HG02870 (cell line): ENCODE results near the gene FGFR4.

Experiments
- ATAC-seq: cut with Tn5 transposase; IDR thresholded peaks from one replicate; pipeline ENCODE4 v1.9.1; 2021; ENCODE audit warnings: mild to moderate bottlenecking, moderate library complexity; ENCODE audit not compliant: unreplicated experiment

FGFR4 gene

GRCh38 chr5:177099422-177100093, 12.8 kb downstream of the FGFR4 start:
- no peak for ATAC-seq

DNA sequence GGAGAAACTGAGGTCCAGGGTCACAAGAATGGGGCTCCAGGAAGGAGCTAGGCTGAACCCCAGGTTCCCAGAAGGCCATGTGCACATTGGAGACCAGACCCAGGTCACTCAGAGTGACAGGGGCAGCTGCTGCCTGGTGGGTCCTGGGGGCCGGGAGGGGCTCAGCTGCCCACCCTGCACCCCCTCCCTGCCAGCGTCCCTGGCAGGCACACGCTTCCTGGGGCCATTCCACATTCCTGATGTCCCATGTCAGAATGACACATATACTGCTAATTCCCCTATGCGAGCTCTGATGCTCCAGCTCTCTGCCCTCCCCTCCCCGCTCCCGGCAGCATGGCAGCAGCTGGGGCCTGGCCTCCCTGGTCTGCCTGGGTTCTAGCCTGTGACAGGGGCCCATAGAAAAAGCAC, 14.0 kb downstream of the FGFR4 start:
- ATAC-seq: no peak

DNA sequence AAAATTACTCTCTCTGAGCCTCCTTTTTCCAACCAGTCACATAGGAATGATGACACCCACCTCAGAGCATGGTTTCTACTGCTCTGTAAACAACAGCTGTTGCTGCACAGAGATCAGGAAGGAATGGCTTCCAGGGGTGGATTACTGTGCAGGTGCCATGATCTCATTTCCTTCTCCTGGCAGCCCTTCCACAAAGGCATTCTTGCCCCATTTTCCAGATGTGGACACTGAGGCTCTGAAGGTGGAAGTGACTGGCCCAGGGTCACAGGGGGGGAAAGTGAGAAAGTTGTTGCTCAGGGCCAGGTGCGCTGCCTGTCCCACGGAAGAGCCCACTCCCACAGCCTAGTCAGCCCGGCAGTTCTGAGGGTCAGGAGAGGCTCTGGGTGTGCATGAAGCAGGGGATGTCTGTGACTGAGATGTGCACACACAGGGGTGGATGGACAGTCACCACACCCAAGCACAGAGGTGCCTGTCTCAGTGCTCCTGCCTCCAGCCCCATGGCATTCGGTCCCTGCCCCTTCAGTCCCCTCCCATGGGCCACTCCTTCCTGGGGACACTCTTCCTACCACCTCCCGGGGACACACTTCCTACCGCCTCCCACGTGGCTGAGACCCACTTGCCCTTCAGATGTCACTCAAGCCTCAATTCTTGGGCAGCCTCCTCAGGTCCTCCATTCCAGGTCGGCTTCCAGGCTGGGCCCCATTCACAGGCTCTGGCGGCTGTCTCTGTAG, 17.0 kb downstream of the FGFR4 start:
- no peak for ATAC-seq

GRCh38 chr5:177105691-177106476, 19.2 kb downstream of the FGFR4 start:
- no peak for ATAC-seq

DNA sequence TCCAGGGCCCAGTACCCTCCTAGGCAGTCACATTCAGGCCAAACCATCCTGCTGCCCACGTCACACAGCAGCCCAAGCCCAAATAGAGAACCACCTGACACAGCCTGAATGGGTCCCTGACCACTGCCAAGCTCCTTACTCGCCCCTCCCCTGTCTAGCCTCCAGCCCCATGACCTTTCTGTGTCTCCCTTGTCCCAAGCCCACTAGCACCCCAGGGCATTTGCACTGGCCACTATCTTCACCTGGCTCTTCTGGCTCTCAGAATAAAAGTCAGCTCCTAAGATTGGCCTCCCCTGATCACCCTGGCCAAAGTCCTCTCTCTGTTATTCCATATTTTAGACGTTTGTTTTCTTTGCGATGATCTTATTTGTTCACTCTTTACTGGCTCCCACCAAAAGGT, 20.4 kb downstream of the FGFR4 start:
- no peak for ATAC-seq

- no peak for ATAC-seq
These were observed 23.1 kb downstream of the FGFR4 start for GRCh38 chr5:177109810-177110209.

DNA sequence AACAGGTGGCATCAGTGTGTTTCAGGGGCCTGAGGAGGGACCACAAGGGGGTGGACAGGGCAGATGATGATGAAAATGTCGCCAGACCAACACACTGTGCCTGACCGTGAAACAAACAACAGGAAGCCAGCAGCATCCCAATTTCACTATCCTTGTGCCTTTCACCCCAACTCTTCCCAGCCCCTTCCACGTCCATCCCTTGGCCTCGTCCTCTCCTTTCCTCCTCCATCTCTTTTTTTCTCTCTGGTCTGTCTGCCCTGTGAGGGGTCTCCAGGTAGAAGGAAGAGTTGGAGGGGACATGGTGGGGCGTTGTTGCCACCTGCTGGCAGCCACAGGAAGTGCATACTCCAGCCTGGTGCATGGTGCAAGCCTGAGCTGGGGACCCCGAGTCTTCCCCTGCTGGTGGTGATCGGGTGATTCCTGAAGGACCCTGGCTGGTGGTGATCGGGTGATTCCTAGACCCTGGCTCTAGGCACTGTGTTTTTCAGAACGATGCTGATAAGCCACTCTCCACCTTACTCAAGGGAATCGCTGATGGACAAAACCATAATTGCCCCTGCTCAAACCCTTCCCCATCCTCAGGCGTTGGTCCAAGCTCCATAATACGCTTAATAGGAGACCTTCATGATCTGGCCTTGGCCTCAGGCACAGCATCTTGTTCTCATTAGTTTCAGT, 25.1 kb downstream of the FGFR4 start:
- no peak for ATAC-seq

DNA sequence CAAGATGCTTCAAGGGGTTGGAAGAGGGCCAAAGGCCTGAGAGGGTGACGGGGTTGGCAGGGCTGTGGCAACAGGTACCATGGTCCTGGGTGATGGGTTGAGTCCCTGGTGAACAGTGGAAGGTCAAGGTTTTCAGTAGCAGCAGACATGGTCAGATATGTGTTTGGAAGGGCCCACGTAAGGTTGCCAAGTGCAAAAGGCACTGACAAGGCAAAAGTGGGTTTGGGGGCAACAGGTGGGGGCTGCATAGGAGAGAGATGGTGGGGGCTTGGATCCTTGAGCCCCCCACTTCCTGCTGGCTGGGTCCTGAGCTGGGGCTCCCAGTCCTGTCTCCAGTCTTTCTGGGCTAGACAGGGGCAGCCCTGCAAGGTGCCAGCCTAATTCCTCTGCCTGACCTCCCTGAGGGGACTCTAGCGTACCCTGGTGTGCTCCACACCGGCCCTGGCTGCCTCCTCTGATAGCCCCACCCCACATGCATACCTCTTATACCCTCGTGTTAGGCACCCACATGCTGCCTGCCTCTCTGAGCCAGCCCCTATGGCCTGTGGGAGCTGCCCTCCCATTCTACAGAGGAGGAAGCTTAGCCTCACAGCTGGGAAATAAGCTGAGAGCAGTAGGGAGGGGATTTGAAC, 26.0 kb downstream of the FGFR4 start:
- ATAC-seq: no peak

DNA sequence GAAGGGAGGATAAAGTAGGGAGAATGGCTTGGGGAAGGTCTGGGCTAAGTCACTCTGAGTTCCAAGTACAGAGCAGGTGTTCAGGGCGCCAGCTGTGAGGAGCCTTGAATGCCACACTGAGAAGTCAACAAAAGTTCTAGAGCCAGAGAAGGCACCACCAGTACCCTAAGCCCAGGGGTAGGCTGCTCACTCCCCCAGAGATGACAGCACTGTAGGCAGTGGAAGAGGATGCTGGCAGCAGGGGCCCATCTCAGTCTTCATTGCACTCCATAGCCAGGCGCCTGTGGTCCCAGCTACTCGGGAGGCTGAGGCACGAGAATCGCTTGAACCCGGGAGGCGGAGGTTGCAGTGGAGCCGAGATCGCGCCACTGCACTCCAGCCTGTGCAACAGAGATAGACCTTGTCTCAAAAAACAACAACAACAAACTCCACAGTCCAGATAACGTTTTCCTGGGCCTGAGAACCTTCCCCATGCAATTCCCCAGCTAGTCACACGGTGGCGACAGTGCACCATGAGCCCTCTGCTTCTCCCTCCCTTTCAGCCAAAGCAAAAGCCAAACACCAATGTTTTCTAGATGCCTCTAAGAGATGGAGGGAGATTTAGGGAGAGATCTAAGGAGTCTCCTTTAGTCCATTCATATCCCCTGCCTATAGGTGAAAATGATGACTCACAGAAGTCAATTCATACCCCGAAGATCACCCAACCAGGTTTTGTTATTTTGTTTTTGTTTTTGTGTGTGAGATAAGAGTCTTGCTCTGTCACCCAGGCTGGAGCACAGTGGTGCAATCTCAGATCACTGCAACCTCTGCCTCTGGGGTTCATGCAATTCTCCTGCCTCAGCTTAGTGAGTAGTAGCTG, 27.1 kb downstream of the FGFR4 start:
- no peak for ATAC-seq

GRCh38 chr5:177116631-177117373, 30.1 kb downstream of the FGFR4 start:
- ATAC-seq: no peak

GRCh38 chr5:177117441-177118045, 30.8 kb downstream of the FGFR4 start:
- ATAC-seq: no peak

- ATAC-seq: no peak
These were observed 35.9 kb downstream of the FGFR4 start for GRCh38 chr5:177122566-177122965.

DNA sequence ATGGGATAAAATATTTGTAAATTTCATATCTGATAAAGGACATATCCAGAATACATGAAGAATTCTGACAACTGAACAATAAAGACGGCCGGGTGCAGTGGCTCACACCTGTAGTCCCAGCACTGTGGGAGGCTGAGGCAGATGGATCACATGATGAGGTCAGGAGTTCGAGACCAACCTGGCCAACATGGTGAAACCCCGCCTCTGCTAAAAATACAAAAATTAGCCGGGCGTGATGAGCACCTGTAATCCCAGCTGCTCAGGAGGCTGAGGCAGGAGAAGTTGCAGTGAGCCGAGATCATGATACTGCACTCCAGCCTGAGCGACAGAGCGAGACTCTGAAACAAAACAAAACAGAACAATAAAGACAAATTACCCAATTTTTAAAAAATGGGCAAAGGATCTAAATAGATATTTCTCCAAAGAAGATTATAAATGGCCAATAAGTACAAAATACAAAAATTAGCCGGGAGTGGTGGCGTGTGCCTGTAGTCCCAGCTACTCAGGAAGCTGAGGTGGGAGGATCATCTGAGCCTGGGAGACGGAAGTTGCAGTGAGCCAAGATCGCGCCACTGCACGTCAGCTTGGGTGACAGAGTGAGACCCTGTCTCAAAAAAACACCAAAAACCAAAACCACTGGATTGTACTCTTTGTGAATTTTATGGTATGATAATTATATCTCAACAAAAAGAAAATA, 37.2 kb downstream of the FGFR4 start:
- peak; percentile 38 for ATAC-seq

DNA sequence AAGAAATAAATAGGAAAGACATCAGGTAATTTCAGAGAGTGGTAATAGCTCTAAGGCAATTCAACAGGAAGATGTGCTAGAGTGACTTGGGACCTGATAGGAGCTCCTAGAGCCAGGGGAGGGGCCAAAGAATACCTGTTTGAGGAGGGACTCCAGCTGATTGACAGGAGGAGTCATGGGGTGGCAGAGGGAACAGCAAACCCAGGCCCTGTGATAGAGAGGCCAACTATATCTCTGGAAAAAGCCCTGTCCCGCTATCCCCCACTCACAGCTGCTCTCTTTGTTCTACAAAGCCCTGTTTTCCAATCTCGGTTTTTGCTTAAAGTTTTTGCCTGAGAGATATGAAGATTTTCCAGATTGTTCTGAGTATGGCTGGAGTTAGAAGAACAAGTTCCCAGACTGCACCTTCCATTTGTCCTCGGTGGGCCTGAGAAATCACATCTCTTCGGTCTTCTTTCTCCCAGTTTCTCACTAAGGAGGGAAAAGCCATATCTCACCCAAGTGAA, 37.8 kb downstream of the FGFR4 start:
- peak; percentile 61 for ATAC-seq

- no peak for ATAC-seq
These were observed 40.1 kb downstream of the FGFR4 start for GRCh38 chr5:177126771-177127170.

- ATAC-seq: no peak
These were observed 41.9 kb downstream of the FGFR4 start for GRCh38 chr5:177128551-177128981.

GRCh38 chr5:177130211-177131018, 43.7 kb downstream of the FGFR4 start:
- ATAC-seq: no peak
